Stimulated activated CD4-positive, alpha-beta T cell treated with anti-CD3 and anti-CD28 coated beads, Interleukin-2, amount 100 ng/mL, for 24 hours (primary cell): ENCODE measurements around the gene ARID3A.

Experiments
- DNase-seq, 2 donors: peaks; one replicate each; pipeline ENCODE4 v3.0.0-alpha.2; 2020

The ARID3A gene

DNA sequence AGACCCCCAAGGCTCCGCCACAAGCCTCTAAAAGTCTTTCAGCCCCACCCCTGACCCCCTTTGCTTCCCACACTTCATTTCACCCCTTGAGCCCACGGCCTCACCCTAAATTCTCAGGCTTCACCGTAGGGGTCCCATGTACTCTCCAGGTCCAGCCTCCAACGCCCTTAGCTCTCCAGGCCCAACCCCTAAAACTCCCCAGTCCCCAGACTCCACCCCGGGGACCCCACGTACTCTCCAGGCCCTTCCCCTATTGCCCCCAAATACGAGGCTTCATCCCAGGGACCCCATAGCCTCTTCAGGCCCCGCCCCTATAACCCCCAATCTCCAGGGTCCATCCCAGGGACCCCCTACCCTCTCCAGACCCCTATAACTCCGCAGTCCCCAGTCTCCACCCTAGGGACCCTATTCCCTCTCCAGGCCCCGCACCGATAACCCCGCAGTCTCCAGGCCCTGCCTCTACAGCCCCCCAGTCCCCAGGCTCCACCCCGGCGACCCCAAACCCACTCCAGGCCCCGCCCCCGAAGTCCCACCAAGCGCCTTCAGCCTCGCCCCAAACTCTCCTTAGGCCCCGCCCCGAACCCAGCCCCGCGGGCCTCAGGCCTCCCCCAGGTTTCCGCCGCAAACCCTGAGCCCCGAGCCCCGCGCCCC is 33.5 kb upstream of the ARID3A start:
- DNase-seq, result no peak

DNA sequence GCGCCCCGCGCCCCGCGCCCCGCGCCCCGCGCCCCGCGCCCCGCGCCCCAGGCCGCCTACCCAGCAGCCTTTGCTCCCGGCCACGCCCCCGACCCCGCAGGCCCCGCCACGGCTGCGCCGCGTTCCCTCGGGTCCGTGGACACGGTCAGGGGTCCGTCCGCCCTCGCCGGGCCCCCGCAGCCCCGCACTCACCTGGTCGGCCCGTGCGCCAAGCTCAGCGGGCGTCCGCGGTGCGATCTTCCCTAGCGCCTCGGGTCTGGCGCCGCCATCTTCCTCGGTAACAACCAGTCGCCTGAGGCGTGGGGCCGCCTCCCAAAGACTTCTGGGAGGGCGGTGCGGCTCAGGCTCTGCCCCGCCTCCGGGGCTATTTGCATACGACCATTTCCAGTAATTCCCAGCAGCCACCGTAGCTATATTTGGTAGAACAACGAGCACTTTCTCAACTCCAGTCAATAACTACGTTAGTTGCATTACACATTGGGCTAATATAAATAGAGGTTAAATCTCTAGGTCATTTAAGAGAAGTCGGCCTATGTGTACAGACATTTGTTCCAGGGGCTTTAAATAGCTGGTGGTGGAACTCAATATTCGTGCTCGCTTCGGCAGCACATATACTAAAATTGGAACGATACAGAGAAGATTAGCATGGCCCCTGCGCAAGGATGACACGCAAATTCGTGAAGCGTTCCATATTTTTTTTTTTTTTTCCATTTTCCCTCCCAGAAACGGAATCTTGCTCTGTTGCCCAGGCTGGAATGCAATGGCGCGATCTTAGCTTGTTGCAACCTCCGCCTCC is 32.7 kb upstream of the ARID3A start, which contains the start of the genes MED16 and RNU6-9:
Gene MED16 (minus strand): TSS at position 294 of the 796 bp plus-strand sequence. CDS start 2,056 bp downstream, outside the sequence.
Gene RNU6-9 (plus strand): TSS at position 591 of the 796 bp plus-strand sequence.
- DNase-seq, result peak; percentile 89

DNA sequence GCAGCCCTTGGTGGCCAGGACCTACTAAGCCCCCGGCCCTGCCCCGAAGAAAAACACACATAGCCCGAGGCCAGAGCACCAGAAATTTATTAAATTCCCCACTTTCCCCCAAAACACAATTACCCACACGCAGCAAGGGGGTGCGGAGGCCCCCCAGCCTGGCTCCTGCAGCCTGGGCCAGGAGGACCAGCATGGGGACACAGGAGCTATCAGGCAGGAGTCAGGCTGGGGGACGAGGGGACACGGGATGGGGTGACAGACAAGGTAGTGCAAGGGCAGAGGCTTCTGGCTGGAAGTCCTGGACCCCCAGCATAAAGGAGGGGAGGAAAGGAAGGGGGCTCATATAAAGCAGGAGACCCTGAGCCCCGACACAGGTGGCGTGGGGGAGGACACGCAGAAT is 29.4 kb upstream of the ARID3A start:
- no peak for DNase-seq

DNA sequence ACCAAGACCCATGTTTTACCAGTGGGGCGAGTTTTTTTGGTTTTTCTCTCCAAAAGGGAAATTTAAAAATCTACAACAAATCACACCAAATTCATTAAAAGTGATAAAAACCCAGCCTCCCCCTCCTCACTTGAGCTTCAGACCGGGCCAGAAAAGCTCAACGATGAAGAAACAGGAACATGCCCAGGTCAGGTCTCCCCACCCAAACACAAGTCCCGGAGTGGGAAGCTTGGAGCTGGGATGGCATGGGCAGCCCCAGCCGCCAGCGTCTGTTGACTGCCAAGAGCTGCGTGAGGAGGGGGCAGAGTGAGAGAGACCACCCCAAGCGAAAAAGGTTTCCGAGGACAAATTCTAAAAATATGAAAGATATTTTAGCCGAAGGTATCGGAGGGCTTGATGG is 28.8 kb upstream of the ARID3A start:
- no peak for DNase-seq

DNA sequence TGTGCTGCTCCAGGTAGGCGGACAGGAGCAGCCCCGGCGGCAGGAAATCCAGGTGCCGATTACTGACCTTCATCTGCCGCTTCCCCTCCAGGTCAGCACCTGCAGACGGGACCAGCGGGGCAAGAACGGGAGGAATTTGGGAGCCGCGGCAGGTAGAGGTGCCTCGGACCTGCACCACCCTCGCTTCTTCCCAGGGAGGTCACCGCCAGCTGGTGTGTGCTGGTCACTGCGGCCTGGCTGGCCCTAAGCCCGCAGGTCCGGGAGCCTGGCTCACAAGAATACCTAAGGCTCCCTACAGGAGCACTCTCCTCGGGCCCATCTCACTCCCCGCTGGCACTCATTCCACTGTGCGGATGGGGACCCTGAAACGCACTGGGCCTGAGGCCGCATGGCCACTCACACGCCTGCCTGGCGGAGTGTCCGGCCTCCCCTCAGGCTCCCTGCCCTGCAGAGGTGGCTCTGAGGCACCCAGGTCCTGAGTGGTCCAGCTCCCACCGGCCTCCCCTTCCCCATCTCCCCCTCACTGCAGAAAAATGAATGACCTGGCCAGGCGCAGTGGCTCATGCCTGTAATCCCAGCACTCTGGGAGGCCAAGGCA is 28.3 kb upstream of the ARID3A start:
- no peak for DNase-seq

DNA sequence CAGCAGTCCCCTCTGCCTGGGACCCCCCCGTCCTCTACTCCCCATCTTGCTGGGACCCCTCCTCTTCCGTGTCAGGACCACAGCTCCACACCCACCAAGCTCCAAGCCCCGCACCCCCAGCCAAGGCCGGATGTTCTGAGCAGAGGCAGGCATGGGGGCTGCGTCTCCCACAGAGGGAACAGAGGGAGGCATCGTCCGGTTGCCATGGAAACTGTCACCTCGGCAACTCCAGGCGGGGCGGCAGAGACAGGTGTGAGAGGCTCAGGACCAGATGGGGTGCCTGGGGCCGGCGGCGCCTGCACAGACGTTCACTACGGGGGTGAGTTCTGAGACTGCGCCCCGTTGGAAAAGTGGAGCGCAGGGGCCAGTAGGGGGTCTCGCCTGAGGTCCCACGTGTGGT is 27.2 kb upstream of the ARID3A start:
- peak in 1 of 2 donors; percentile 43 for DNase-seq

DNA sequence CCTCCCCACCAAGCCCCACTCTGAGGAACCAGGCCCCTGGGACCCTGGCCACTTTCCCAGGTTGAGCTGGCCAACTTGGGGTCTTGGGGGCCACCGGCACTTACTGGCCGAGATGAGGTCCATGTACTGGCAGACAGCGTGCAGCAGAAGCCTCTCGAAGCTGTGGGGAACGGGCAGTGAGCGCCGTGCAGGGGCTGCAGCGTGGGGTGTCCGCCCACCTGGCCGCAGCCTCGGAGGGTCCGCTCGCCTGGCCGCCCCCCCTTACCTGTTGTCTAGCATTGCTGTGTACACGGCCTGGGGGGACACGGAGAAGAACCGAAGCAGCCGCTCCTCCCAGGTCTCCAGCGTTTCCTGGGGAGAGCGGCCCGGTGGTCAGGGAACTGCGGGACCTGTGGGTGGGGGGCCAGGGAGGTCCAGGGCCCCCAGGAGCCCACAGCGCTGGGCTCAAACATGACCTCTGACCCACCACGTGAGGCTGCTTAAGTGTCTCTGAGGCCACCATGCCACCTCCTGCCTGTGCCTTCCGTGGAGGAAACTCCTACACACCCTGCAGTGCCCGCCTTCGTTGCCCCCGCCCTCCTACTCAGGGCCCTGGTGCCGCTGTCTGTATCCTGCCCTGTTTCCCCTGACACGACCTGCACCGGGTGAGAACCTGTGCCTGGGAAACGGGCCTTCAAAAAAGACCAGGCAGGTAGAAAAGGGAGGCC is 26.3 kb upstream of the ARID3A start:
- DNase-seq, result no peak

DNA sequence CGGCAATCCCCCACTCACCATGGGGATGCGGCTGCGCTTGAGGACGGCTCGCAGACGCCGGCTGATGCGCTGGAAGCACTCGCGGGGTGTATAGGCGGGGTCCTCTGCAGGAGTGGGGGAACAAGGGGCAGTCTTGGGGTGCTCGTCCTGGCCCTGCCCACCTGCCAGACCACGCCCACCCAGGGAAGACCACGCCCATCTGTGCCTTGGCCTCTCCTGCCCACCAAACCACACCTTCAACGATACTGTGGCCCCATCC is 25.9 kb upstream of the ARID3A start:
- DNase-seq, result no peak

DNA sequence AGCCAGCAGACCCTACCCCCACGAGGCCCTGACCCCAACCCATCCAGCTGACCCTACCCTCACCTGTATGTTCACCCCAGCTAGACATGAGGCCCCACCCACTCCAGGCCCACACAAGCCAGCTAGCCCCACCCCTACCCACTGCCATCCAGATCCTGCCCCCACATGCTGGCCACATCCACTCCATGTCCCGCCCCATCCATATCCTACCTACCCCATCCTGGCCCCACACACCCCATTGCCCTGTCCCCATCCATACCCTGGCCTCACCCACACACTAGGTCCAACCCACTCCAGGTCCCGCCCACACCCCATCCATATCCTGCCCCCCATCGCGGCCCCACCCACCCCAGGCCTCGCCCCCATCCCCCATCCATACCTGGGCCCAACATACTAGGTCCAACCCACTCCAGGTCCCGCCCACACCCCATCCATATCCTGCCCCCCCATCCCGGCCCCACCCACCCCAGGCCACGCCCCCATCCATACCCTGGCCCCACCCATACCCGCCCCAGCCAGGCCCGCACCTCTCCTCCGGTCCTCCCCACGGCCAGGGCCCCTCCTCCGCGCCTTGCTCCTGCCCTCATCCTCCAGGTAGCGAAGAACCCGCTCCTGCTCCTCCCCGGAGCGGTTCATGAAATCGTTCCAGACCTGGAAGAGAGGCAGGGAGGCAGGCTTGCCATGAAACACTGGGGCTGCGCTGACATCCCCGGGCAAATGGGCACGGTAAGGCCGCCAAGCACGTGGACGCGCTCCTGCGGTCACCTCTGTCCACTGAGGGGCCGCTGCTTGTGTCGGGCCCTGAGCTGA is 25.3 kb upstream of the ARID3A start:
- DNase-seq, result peak in 1 of 2 donors; percentile 33

DNA sequence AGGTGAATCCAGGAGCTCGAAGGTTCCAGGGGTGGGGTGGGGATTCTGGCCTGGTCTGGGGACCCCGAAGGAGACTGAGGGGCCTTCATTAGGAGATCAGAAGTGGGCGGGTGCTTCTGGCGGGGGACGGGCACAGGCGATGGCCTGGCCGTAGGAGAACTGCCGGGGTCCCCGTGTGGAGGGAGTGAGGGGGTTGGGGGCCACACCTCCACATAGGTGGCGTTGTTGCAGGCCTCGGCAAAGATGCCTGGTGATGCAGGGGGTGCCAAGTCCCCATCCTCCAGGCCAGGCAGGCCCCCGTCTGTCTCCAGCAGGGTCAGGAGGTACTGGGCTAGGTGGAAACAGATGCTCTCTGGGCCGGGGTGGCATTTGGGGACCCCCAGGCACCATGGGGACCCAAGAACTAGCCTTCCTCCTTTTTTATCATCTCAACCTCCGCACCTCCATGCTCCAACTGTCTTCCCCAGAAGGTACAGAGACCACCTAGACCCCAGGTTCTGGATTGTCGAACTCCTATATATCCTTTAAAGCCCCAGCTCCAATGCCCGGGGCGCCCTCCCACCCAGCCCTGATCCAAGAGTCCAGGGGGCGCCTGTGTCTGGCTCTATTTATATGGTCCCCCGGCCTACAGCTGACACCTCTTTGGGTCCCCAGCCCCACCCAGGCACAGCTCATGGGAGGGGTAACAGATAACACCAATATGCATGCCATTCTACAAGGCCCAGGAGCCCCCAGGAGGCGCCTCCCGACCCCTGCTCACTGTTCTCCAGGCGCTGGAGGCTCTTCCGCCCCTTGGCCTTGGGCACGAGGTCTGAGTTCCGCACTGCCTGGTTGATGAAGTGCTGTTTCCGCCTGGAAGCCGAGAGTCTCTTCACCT is 24.4 kb upstream of the ARID3A start:
- DNase-seq, result no peak

DNA sequence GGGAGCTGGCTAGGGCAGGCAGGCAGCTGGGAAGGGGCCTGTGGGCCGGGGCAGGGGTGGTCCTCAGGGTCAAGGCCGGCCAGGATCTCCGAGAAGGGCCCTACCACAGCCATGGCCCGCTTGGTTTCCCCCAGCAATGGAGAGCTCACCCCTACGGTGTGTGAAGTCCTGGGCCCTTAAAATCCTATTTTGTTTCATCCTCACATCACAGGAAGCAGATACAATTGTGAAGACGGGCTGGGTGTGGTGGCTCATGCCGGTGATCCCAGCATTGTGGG is 23.8 kb upstream of the ARID3A start:
- no peak for DNase-seq

DNA sequence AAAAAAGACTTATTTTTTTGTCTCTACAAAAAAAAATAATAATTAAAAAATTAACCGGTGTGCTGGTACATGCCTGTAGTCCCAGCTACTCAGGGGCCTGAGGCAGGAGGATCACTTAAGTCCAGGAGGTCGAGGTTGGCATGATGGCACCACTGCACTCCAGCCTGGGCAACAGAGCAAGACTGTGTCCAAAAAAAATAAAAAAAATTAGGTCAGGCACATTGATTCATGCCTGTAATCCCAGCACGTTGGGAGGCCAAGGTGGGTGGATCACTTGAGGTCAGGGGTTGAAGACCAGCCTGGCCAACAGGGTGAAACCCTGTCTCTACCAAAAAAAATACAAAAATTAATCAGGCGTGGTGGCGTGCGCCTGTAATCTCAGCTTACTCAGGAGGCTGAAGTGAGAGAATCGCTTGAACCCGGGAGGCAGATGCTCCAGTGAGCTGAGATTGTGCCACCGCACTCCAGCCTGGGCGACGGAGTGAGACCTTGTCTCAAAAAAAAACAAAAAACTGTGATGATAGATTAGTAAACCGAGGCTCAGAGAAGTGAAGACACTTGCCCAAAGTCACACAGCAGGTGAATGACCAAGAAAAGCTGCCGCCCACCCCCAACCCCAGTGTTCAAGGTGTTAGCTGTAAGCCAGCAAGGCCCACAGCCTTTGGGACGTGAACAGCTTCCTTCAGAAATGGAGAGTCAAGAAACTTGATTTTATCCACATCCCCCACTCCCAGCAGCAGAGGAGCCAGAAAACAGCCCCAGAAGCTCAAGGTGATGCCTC is 23.2 kb upstream of the ARID3A start:
- DNase-seq, result no peak

DNA sequence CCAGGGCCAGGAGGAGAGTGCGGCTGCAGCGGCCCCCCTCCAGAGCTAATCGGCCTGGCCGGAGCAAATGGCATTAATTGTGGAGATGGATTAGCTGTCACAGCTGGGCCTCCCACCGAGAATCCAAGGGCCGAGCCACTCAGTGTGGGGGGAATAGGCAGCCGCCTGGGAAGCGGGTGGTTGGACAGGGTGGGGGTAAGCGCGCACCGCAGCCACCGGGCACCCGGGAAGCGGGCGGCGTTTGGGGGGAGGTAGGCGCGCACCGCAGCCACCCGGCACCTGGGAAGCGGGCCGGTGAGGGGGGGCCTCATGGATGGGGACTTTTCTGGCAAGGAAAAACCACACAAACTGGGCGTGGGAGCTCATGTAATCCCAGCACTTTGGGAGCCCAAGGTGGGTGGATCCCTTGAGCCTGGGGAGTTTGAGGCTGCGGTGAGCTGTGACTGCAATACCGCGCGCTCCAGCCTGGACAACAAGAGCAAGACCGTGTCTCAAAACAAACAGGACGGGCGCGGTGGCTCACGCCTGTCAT is 22.5 kb upstream of the ARID3A start:
- DNase-seq, result no peak

DNA sequence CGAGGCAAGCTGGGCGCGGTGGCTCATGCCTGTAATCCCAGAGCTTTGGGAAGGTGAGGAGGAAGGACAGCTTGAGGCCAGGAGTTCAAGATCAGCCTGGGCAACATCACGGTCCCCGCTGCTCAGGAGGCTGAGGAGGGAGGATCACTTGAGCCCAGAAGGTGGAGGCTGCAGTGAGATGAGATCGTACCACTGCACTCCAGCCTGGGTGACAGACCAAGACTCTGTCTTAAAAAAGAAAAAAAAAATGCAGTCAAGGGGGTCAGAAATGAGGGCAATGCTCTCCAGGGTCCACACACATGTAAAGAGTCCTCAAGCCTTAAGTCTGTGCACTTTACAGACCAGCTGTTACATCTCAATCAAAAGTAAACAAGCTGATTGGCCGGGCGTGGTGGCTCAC is 21.3 kb upstream of the ARID3A start:
- DNase-seq, result no peak

DNA sequence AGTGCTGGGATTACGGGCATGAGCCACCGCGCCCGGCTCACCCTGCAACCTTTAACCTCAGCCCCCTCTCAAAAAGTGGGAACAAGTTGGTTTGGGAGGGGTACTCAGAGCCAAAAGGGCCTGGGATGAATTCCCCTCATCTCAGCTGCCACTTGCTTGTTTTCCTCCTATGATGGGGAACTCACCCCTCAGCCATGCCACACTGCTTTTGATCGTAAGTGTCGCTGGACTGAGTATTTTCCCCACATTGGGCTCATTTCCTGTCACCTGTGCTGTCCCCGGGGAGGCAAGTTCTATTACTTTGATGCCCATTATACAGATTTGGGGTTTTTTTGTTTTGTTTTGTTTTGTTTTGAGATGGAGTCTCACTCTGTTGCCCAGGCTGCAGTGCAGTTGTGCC is 19.4 kb upstream of the ARID3A start:
- no peak for DNase-seq

DNA sequence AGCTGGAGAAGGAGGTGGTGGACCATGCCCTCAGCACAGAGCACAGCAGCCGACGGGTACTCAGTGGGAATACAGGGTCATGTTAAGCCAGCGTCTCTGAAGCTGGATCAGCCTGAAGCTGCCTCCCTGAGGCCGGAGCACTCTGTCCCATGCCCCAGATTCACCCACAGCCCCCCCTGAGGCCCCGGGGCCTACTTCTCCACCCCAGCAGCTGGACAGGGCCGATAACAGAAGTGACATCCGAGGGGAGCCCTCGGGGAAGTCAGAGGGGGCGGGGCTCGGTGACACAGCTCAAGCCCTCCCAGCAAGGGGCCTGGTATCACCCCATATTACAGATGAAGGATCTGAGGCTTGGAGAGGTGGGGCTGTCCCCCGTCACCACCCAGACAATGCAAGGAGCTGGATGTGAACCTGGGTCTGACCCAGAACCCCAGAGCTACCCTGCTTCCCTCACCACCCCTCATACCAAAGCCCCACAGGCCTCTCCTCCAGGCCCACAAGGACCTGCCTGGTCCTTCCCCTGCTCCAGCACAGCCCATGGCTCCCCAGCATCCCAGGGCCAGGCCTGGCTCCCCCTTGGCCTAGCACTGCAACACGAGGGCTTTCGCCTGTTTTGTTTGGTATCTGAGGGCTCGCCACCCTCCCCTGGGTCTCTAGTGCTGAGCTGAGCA is 18.5 kb upstream of the ARID3A start:
- peak in 1 of 2 donors; percentile 29 for DNase-seq

DNA sequence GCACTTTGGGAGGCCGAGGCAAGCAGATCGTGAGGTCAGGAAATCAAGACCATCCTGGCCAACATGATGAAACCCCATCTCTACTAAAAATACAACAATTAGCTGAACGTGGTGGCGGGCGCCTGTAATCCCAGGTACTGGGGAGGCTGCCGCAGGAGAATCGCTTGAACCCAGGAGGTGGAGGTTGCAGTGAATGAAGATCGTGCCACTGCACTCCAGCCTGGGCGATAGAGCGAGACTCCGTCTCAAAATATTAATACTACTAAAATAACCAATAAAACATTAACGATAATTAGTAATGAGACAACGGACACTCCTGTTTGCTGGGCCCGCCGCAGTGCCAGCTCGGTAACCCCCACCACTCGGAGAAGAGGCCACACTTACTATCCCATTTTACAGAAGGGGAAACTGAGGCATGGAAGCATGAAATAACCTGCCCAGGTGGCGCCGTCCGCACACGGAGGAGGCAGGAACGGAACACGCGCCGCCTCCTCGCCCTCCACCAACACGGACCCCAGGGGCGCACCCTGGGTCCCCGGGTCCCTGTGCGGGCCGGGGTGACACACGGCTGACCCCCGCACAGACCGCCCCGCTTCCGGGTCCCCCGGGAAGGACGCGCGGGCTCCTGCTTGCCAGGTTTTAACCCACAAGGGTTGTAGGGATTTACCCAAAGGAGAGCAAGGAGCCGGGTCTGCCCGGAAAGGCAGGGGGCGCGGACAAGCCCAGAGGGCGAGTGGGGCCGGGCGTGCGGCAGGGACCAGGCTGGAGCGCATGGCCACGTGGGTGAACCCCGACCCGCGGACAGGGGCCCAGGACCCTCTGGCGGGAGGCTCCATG is 14.4 kb upstream of the ARID3A start:
- DNase-seq, result no peak

DNA sequence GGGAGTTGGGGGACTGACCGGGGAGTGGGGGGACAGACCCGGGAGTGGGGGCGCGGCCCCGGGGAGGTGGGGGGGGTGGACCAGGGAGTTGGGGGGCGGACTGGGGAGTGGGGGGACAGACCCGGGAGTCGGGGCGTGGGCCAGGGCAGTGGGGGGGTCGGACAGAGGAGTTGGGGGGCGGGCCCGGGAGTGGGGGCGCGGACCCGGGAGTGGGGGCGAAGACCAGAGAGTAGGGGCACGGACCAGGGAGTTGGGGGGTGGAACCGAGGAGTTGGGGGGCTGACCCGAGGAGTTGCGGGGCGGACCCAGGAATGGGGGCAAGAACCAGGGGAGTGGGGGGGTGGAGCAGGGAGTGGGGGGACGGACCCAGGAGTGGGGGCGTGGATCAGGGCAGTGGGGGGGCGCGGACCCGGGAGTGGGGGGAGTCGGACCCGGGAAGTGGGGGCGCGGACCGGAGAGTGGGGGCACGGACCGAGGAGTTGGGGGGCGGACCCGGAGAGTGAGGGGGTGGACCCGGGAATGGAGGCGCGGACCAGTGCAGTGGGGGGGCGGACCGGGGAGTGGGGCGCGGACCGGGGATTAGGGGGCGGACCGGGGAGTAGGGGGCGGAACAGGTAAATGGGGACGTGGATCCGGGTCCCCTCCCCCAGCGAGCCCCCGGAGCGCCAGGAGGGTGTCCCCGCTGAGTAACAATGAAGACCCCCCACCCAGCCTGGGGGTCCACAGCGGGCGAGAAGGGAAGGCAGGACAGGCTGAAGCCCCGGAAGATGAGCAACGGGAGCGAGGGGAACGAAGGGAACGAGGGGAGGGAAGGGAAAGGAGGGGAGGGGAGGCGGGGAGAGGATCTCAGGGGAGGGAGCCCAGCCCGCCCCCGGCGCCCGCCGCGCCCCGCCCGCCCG is 13.4 kb upstream of the ARID3A start:
- DNase-seq, result peak; percentile 44 to 51
